ENCODE data around the gene ADAMTS17. TPM values are rescaled to one million over a fixed set of nuclear protein-coding genes. Genes with fewer than 3 reads are reported as not detected.
"Not testable (repeated sequence)": the region's sequence is repeated elsewhere in the genome, so short reads cannot be mapped to it uniquely, and the experiment has no call there.

Gene ADAMTS17
- total RNA-seq, 1 donor: 7.6 TPM

DNA sequence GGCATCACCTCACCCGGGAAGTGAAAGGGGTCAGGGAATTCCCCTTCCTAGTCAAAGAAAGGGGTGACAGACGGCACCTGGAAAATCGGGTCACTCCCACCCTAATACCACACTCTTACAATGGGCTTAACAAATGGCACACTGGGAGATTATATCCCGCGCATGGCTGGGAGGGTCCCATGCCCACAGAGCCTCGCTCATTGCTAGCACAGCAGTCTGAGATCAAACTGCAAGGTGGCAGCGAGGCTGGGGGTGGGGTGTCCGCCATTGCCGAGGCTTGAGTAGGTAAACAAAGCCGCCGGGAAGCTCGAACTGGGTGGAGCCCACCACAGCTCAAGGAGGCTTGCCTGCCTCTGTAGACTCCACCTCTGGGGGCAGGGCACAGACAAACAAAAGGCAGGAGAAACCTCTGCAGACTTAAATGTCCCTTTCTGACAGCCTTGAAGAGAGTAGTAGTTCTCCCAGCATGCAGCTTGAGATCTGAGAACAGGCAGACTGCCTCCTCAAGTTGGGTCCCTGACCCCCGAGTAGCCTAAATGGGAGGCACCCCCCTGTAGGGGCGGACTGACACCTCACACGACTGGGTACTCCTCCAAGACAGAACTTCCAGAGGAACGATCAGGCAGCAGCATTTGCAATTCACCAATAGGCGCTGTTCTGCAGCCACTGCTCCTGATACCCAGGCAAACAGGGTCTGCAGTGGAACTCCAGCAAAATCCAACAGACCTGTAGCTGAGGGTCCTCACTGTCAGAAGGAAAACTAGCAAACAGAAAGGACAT, 257.5 kb downstream of the ADAMTS17 start:
- not testable (repeated sequence) for H3K4me1 ChIP-seq (ENCODE audit: insufficient read depth, low read length); H3K27me3 ChIP-seq (ENCODE audit: insufficient read depth, low read length); H3K4me3 ChIP-seq (ENCODE audit: low read length); H3K9me3 ChIP-seq (ENCODE audit: low read depth, low read length)

DNA sequence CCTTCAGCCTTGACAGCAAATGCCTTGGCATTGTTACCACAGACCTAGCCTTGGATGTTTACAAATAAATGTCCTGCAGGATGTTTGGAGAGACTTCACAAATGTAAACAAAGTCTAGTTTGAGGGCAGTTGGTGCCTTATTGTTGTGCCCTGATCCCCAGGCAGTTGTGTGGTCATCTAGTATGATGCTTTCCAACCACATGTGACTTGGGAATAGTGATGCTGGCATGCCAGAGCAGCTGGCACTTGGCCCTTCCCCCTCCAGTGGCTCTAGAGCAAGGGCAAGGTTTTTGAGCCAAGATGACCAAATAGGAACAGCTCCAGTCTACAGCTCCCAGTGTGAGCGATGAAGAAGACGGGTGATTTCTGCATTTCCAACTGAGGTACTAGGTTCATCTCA, 258.2 kb downstream of the ADAMTS17 start:
- no peak overlapping the region for H3K4me3 ChIP-seq (ENCODE audit: low read length)

DNA sequence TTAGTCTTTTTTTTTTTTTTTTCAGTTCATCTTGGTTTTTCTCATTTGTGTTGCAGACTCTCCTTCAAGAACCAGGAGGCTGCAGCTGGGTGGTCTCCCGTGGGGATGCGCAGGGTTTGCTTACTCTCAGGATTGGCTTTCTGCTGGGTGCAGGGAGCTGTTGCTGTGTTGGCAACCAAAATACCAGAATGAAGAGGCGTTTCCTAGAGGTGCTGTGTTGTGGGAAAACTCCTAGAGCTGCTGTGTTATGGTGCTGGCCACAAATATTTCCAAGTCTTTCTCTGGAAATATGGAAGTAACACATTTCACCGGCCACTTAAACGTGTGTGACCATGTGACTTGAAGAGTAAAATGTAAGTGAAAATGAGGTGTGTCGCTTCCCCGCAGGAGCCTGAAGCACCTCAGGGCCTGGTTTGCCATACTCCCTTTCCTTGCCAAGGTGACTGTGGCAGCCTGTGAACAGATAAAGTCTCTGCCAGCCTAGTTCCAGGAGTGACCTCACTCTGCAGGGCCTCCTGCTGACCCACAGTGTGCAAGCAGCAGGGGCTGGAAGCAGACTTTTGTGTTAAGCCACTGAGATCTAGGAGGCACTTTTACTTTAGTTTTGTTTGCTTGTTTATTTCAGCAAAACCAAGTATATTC, 258.9 kb downstream of the ADAMTS17 start:
- Histone ChIP-seq H3K9me3 (ENCODE audit: low read depth, low read length) (no peaks in the 10 kb centered on the region), H3K27me3 (ENCODE audit: insufficient read depth, low read length) (no peaks in the 10 kb centered on the region), H3K4me3 (ENCODE audit: low read length) (no peak overlapping the region), H3K4me1 (ENCODE audit: insufficient read depth, low read length) (no peaks in the 10 kb centered on the region)

More for the DNA sequence above, 258.2 kb downstream of the ADAMTS17 start:
- Histone ChIP-seq H3K4me1 (ENCODE audit: insufficient read depth, low read length) (no peaks in the 10 kb centered on the region), H3K9me3 (ENCODE audit: low read depth, low read length) (no peaks in the 10 kb centered on the region), H3K27me3 (ENCODE audit: insufficient read depth, low read length) (no peaks in the 10 kb centered on the region)

DNA sequence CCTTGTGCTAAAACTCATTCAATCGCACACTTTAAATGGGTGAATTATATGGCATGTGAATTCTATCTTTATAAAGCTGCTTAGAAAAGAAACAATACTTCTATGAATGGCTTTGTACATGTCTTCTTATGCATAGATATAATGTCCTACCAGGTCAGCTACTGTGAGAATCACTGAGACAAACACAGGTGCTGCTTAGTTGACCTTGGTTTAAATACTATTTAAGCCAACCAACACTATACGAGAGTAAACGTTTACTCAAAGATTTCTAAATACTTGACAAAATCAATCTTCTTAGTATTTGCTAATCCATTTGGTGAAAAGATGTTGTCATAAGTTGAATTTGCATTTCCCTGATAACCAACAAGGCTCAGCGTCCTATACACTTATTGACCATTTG, 260.3 kb downstream of the ADAMTS17 start:
- H3K4me1 ChIP-seq (ENCODE audit: insufficient read depth, low read length): no peaks in the 10 kb centered on the region
- no peak overlapping the region for H3K4me3 ChIP-seq (ENCODE audit: low read length)

DNA sequence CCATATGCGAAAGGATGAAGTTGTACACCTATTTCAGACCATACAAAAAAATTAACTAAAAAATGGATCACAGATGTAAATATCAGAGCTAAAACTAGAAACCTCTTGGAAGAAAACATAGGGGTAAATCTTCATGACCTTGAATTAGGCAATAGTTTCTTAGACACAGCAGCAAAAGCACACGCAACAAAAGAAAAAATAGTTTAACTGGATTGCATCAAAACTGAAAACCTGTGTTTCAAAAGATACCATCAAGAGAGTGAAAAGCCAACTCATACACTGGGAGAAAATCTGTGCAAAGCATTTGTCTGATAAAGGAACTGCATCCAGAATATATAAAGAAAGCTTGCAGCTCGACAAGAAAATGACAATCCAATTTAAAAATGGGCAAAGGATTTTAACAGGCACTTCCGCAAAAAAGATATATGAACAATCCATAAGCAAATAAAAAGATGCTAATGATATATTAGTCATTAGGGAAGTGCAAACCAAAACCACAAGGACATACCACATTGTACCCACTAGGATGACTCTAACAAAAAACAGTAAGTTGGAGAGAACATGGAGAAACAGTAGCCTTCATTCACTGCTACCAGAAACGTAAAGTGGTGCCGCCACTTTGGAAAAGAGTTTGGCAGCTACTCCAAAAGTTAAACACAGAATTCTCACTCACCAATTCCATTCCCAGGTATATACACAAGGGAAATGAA, 263.1 kb downstream of the ADAMTS17 start:
- Histone ChIP-seq H3K4me3 (ENCODE audit: low read length) (no peak overlapping the region), H3K9me3 (ENCODE audit: low read depth, low read length) (no peaks in the 10 kb centered on the region), H3K27me3 (ENCODE audit: insufficient read depth, low read length) (no peaks in the 10 kb centered on the region), H3K4me1 (ENCODE audit: insufficient read depth, low read length) (no peaks in the 10 kb centered on the region)

More for the DNA sequence above, 260.3 kb downstream of the ADAMTS17 start:
- Histone ChIP-seq H3K9me3 (ENCODE audit: low read depth, low read length) (no peaks in the 10 kb centered on the region), H3K27me3 (ENCODE audit: insufficient read depth, low read length) (no peaks in the 10 kb centered on the region)

DNA sequence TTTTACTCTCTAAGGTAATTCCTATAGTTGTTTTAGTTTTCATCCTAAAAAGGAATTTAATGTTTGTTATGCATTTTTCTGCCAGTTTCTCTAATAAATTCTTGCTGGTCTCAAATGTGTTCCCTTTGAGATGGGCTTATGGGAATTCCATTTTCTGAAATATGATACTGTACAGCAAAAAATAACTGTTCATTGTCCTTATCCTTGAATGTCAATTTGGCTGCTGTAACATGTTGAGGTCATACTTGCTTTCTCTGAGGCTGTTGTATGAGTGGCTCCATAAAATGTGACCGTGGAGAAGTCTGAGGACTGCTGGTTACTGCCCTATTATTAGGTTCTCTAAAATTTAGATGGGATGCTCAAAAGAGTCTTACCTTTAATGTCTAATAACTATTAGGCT, 266.5 kb downstream of the ADAMTS17 start:
- H3K27me3 ChIP-seq (ENCODE audit: insufficient read depth, low read length): no peaks in the 10 kb centered on the region
- H3K9me3 ChIP-seq (ENCODE audit: low read depth, low read length): no peaks in the 10 kb centered on the region
- no peak overlapping the region for H3K4me3 ChIP-seq (ENCODE audit: low read length)
- no peaks in the 10 kb centered on the region for H3K4me1 ChIP-seq (ENCODE audit: insufficient read depth, low read length)

DNA sequence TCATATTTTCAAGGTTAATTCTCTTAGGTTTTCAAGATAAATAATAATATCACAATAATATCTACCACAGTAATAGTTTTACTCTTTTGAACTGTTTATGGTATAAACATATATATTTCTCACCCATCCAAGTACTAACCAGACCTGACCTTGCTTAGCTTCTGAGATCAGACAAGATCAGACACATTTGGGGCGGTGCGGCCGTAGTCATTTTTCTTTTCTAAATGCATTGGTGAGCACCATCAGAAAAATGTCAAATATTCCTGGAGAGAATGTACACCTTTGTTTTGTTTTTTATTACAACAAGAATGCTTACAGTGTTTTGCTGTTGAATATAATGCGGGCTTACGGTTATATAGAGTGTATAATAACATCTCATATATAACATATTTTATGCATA, 267.8 kb downstream of the ADAMTS17 start:
- Histone ChIP-seq H3K9me3 (ENCODE audit: low read depth, low read length) (no peaks in the 10 kb centered on the region), H3K4me3 (ENCODE audit: low read length) (no peak overlapping the region)

DNA sequence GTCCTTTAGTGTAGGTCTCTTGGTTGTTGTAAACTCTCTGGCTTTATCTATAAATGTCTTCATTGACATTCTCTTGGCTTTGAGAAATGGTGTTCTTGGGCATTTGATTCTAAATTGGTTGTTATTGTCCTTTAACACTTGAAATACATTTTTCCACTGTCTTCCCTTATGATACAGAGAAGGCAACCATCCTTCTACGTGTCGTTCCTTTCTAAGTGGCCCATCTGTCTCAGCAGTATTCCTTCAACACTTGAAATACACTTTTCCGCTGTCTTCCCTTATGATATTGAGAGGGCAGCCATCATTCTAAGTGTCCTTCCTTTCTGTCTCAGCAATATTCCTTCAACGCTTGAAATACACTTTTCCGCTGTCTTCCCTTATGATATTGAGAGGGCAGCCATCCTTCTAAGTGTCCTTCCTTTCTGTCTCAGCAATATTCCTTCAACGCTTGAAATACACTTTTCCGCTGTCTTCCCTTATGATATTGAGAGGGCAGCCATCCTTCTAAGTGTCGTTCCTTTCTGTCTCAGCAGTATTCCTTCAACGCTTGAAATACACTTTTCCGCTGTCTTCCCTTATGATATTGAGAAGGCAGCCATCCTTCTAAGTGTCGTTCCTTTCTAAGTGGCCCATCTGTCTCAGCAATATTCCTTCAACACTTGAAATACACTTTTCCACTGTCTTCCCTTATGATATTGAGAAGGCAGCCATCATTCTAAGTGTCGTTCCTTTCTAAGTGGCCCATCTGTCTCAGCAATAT, 275.1 kb downstream of the ADAMTS17 start:
- H3K4me3 ChIP-seq (ENCODE audit: low read length); H3K4me1 ChIP-seq (ENCODE audit: insufficient read depth, low read length); H3K27me3 ChIP-seq (ENCODE audit: insufficient read depth, low read length); H3K9me3 ChIP-seq (ENCODE audit: low read depth, low read length): not testable (repeated sequence)

More for the DNA sequence above, 267.8 kb downstream of the ADAMTS17 start:
- no peaks in the 10 kb centered on the region for H3K4me1 ChIP-seq (ENCODE audit: insufficient read depth, low read length)
- H3K27me3 ChIP-seq (ENCODE audit: insufficient read depth, low read length): no peaks in the 10 kb centered on the region

DNA sequence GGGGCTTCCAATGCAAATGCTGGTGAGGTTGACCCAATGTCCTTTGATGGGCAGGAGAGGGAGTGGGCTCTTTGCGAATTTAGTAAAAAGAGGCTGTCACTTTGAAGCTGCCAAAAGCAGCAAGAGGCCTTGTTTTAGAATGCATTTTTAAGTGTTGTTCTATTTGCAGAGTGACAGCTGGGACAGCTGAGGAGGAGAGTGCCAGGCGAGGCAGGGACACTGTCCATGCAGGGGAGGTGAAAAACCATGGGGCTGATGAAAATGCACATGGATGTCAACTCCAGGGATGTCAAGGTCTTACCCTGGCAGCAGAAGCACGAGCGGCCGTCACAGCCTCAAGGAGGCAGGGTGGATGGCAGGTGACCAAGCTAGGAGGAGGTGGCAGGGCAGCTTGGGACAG, 279.8 kb downstream of the ADAMTS17 start:
- Histone ChIP-seq H3K27me3 (ENCODE audit: insufficient read depth, low read length) (no peaks in the 10 kb centered on the region), H3K4me3 (ENCODE audit: low read length) (no peak overlapping the region), H3K9me3 (ENCODE audit: low read depth, low read length) (no peaks in the 10 kb centered on the region), H3K4me1 (ENCODE audit: insufficient read depth, low read length) (no peaks in the 10 kb centered on the region)

DNA sequence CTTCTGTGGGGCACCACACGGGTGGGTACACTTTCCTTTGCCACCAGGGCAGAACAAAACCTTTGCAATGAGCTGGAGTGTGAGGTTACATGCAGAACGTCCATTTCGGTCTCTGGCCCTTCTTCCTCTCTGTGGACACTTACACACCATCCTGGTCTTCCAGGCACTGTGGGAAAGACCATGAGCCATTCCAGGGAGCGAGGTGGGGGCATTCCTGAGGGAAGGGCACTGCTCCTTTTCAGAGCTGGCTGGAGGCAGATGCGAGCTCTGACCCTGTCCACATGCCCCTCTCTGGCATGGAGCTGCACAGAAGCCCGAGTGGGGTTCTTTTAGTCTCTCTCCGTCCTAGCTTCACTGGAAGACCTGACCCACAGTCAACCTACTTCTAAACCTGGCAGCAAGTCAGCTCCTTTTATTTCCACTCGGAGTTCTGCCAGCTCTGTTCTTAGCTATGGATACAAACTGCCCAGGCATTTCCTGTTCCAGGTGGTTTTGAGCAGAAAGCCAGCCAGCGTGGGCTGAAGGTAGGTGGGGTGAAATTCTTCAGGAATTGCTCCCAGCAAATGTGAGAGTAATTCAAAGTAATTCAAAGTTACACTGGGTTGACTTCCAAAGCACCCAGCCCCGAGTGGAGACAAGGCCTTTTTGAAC, 281.4 kb downstream of the ADAMTS17 start:
- Histone ChIP-seq H3K4me1 (ENCODE audit: insufficient read depth, low read length) (no peaks in the 10 kb centered on the region), H3K9me3 (ENCODE audit: low read depth, low read length) (no peaks in the 10 kb centered on the region), H3K27me3 (ENCODE audit: insufficient read depth, low read length) (no peaks in the 10 kb centered on the region), H3K4me3 (ENCODE audit: low read length) (no peak overlapping the region)

DNA sequence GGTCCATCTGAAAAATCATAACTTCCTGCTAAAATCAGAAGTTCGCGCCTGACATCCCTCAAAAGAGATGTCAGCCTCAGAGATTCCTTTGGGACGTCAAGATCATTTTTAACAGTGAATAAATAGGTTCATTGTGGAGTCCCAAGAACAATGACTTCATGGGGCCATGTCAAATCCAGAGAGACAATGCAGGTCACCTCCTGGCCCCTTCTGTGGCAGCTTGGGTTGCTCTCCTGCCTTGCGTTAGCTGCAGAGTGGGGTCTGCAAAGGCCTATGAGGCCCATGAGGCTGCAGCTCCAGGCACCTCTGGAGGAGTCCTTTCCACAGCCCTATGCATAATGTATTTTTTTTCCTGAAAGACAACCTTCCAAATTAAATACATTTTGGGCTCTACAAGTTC, 282.3 kb downstream of the ADAMTS17 start:
- Histone ChIP-seq H3K9me3 (ENCODE audit: low read depth, low read length) (no peaks in the 10 kb centered on the region), H3K27me3 (ENCODE audit: insufficient read depth, low read length) (no peaks in the 10 kb centered on the region), H3K4me3 (ENCODE audit: low read length) (no peak overlapping the region), H3K4me1 (ENCODE audit: insufficient read depth, low read length) (no peaks in the 10 kb centered on the region)

DNA sequence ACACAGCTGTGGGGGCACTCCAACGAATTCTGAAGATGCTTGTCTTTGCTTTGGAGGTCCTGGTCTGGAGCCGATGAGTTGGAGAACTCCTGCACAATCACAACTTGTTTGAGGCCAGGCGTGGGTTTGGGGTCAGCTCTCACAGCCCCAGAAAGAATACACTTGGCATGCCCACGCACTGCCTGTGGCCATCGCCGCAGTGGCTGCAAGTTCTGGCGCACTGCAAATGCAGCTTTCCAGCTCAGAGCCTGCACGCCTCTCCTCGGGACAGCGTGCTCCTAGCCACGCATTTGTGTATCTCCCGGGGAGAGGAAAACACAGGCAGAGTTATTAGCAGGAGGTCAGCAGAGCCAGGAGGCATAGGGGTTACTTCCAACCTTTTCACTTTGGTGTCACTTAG, 282.7 kb downstream of the ADAMTS17 start:
- H3K27me3 ChIP-seq (ENCODE audit: insufficient read depth, low read length): no peaks in the 10 kb centered on the region
- H3K4me1 ChIP-seq (ENCODE audit: insufficient read depth, low read length): no peaks in the 10 kb centered on the region
- no peak overlapping the region for H3K4me3 ChIP-seq (ENCODE audit: low read length)
- H3K9me3 ChIP-seq (ENCODE audit: low read depth, low read length): no peaks in the 10 kb centered on the region

DNA sequence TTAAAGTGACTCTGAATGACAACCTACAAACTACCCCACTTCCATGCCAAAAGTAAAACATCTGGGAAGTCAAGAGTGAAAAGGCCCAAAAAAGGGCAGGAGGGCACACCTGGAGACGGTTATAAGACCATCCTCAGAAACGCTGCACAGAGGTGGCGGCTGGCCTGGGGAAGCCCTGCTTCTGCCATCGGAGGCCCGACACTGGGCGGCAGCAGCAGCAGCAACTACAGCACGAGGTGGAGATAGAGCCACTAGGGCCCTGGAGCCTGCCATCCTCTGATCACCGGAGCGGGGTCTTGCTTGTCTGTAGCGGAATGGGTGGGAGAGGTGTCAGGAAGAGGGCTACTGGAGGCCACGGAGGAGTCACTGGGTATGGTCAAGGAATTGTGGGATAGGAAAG, 283.3 kb downstream of the ADAMTS17 start:
- H3K27me3 ChIP-seq (ENCODE audit: insufficient read depth, low read length): no peaks in the 10 kb centered on the region
- no peak overlapping the region for H3K4me3 ChIP-seq (ENCODE audit: low read length)
- no peaks in the 10 kb centered on the region for H3K4me1 ChIP-seq (ENCODE audit: insufficient read depth, low read length)
- no peaks in the 10 kb centered on the region for H3K9me3 ChIP-seq (ENCODE audit: low read depth, low read length)

DNA sequence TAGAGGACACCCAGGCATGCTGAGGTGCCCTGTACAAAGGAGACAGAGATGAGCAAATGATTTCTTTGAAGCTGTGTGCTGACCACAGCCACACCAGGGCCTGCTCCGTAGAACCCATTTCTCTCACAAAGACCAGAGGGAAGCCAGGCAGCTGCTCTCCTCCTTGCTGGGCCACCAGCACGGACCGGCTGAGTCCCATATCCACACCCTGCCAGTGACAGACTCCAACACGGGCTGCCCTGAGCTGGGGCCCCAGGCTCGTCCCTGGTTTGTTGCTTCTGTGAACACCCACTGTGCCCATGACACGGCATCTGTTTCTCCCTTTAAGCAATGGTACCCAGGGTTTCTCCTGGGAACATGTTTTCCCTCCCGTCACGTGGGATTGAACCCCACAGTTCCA, 284.5 kb downstream of the ADAMTS17 start:
- Histone ChIP-seq H3K9me3 (ENCODE audit: low read depth, low read length) (no peaks in the 10 kb centered on the region), H3K4me3 (ENCODE audit: low read length) (no peak overlapping the region), H3K4me1 (ENCODE audit: insufficient read depth, low read length) (no peaks in the 10 kb centered on the region), H3K27me3 (ENCODE audit: insufficient read depth, low read length) (no peaks in the 10 kb centered on the region)
